ENCODE results near the gene PLCH1. TPM values are rescaled to one million over a fixed set of nuclear protein-coding genes. Genes with fewer than 3 reads are reported as not detected.

Gene PLCH1
- total and polyA plus RNA-seq, 2 of the 8 experiments (the other 6 are each of a cell fraction or from before 2014, with no cell fraction given): 5.8 to 17.2 TPM

DNA sequence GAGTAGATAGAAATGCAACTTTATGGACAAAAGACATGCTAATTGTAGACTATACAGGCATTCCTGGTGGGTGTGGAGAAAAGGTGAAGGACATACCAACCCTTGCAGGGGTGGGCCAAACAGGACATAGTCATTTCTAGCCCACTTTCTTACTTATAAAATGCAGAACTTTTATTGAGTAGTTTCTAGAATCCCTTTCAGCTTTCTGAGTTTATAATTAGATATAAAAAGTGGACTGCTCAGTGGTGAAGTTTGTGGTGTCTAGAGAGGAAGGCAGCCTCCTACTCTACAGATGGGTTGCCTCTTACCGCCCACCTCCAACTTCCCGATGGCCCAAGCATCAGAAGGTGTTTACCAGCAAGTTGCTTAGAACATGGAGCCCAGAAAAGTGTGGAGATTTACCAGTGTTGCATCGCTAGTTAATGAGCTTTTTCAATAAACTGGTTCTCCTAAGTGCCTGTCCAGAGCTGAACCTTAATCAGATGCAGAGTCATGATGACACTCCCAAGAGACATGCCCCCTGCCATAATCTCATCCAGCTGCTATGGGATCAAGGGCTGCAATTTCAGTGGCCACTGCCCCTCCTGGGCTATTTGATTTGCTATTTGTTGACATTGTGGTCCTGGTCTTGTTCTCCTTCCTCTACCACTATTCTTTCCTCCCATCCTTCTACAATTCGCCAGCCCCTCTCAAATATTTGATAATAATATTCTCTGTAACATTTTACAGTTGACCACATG lies 373.9 kb downstream of the PLCH1 start:
- POLR2A ChIA-PET (ENCODE audit: partially characterized antibody): interaction anchor here (2.0 kb wide), 1 partner anchor 8 kb away, joined by 7 read pairs; no protein-coding TSS in a partner anchor
- FAIRE-seq: no peak
- Histone ChIP-seq H3K4me1 (replicated peaks in 1 of 4; ENCODE audit: control insufficient read depth in 3 of 4, insufficient read depth in 4 of 4, low read length in 3 of 4) (peaks cover 0 to 27% (median 16%) of the 10 kb centered on the region in 4 experiments; a peak in 5 of 7 replicates), H3K4me2 (ENCODE audit: insufficient read depth in 1 of 2, low read depth in 2 of 2, low read length in 2 of 2) (0 out of 4 replicates have a peak overlapping the region, but pooled peaks of 1 of the 2 experiments have one; percentile 49), H3K4me3 (ENCODE audit: extremely low read depth in 1 of 4, insufficient read depth in 2 of 4, low read depth in 3 of 4, low read length in 4 of 4) (no peak overlapping the region), H3K27me3 (replicated peaks in 1 of 4; ENCODE audit: control insufficient read depth in 3 of 4, extremely low read depth in 1 of 4, insufficient read depth in 3 of 4, low read length in 3 of 4) (no peaks in the 10 kb centered on the region), H2BK5ac (ENCODE audit: low read depth, low read length) (peak overlapping the region; percentile 73; the same call in 1 of the 2 replicates), H2BK20ac (ENCODE audit: low read length) (peak overlapping the region; percentile 73), H3K9ac (replicated peaks in 1 of 4; ENCODE audit: extremely low read depth in 1 of 4, low read depth in 3 of 4, low read length in 3 of 4) (no peak overlapping the region), H4K91ac (replicated peaks; ENCODE audit: insufficient read length, low read length) (peak overlapping the region; percentile 29), H4K5ac (ENCODE audit: insufficient read length, low read depth, low read length) (no peak overlapping the region), H3K27ac (ENCODE audit: low read depth, low read length) (no peak overlapping the region), H3K4ac (replicated peaks; ENCODE audit: insufficient read length, low read depth, low read length) (no peak overlapping the region), H3K14ac (ENCODE audit: insufficient read length) (no peak overlapping the region), H2BK120ac (replicated peaks; ENCODE audit: low read depth, low read length) (peak overlapping the region; percentile 12), H3K9me3 (ENCODE audit: insufficient read depth in 2 of 2, low read depth in 1 of 2, low read length in 1 of 2) (no peaks in the 10 kb centered on the region), H3K23ac (ENCODE audit: insufficient read length) (no peak overlapping the region), H4K8ac (ENCODE audit: extremely low read depth, insufficient read depth, low read length) (no peak overlapping the region), H3K18ac (ENCODE audit: extremely low read depth, low read length) (peak overlapping the region; percentile 25), H3K79me1 (ENCODE audit: low read depth, low read length) (no peaks in the 10 kb centered on the region), H3K23me2 (ENCODE audit: low read depth, low read length) (no peaks in the 10 kb centered on the region), H2BK12ac (ENCODE audit: low read depth, low read length) (peak overlapping the region; percentile 77; the same call in 1 of the 2 replicates), H2BK15ac (ENCODE audit: low read length) (peak overlapping the region; percentile 3; the same call in 1 of the 2 replicates), H3K79me2 (ENCODE audit: control insufficient read depth in 1 of 2, insufficient read depth in 2 of 2, low read length in 2 of 2) (no peaks in the 10 kb centered on the region), H3K56ac (replicated peaks; ENCODE audit: insufficient read length, low read depth, low read length) (no peak overlapping the region), H3K36me3 (ENCODE audit: control insufficient read depth in 2 of 4, insufficient read depth in 4 of 4, low read length in 3 of 4) (no peaks in the 10 kb centered on the region), H4K20me1 (replicated peaks in 1 of 2; ENCODE audit: control insufficient read depth in 1 of 2, insufficient read depth in 2 of 2, low read length in 2 of 2) (no peaks in the 10 kb centered on the region), H2AFZ (ENCODE audit: low read length) (no peak overlapping the region), H2AK5ac (ENCODE audit: low read depth, low read length) (peak overlapping the region; percentile 6; the same call in 1 of the 2 replicates)
- CTCF ChIA-PET (ENCODE audit: partially characterized antibody): interaction anchor here (1.3 to 2.1 kb wide), 2 partner anchors 12 to 18 kb away, joined by 3 to 13 read pairs; no protein-coding TSS in a partner anchor
- 95% methylated on average over 4 of the region's 4 CpGs; no CpG with 5 or more reads in 1 of the 2 experiments for whole genome bisulfite sequencing, 2 experiments (ENCODE audit: extremely low coverage in 1 of 2, insufficient coverage in 1 of 2, insufficient read length in 1 of 2, insufficient replicate concordance in 2 of 2, low coverage in 1 of 2, low lambda C conversion rate in 2 of 2, missing lambda C conversion rate in 1 of 2)
- DNase-seq (ENCODE audit: low read depth in 1 of 2, low spot score in 2 of 2): no peak
- TF ChIP-seq JUND (IDR thresholded peaks at IDR 0.05; ENCODE audit: low read length) (no peak), MAFK (IDR thresholded peaks at IDR 0.05; ENCODE audit: low read depth, low read length) (no peak), RNF2 (IDR thresholded peaks at IDR 0.05; ENCODE audit: borderline replicate concordance, low read depth, low read length, missing control alignments, poor library complexity, severe bottlenecking) (no peak), KDM4A (IDR thresholded peaks at IDR 0.05; ENCODE audit: low read depth, low read length, severe bottlenecking) (no peak), CBX5 (IDR thresholded peaks at IDR 0.05; ENCODE audit: low read depth, low read length) (no peak), EZH2 (IDR thresholded peaks at IDR 0.05; ENCODE audit: low read depth, low read length, severe bottlenecking) (no peak), GTF2F1 (IDR thresholded peaks at IDR 0.05; ENCODE audit: borderline replicate concordance, low read depth, low read length) (no peak), POLR2AphosphoS5 (IDR thresholded peaks at IDR 0.05; ENCODE audit: low read depth, low read length) (no peak), TCF12 (IDR thresholded peaks at IDR 0.05; ENCODE audit: low read depth, low read length) (no peak), GABPA (IDR thresholded peaks at IDR 0.05; ENCODE audit: borderline replicate concordance, insufficient read depth, low read length) (no peak), EGR1 (IDR thresholded peaks at IDR 0.05; ENCODE audit: borderline replicate concordance, low read depth, low read length) (no peak)

All from H1 (cell line).